GM12872 (cell line): ENCODE results near the gene PROX2.

Experiments used
- TF ChIP-seq, protein P1 (sequence below): IDR thresholded peaks from 3 replicates; pipeline ENCODE4 v1.5.1; 2011; ENCODE audit warnings: low read depth, mild to moderate bottlenecking, low read length, moderate library complexity; ENCODE audit not compliant: insufficient read depth

PROX2 gene

DNA sequence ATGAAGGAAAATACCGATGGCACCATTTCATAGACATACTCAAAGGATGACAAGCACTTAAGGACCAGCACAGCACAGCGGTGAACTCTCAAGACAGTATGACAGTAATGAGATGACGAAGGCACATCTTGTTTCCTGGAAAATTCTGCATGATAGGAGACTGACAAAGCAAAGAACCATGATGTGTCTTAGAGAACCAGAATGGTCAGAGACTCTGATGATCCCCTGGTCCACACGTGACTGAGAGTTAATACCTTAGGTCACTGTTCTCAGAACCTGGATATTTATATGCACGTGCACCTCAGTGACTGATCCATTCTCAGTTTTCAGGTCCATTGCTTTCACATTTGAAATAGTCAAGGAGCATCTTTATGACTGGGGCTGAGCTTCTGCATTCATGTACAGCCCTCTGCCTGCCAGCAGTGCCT, 35.3 kb downstream of the PROX2 start:
- TF ChIP-seq, protein P1, sequence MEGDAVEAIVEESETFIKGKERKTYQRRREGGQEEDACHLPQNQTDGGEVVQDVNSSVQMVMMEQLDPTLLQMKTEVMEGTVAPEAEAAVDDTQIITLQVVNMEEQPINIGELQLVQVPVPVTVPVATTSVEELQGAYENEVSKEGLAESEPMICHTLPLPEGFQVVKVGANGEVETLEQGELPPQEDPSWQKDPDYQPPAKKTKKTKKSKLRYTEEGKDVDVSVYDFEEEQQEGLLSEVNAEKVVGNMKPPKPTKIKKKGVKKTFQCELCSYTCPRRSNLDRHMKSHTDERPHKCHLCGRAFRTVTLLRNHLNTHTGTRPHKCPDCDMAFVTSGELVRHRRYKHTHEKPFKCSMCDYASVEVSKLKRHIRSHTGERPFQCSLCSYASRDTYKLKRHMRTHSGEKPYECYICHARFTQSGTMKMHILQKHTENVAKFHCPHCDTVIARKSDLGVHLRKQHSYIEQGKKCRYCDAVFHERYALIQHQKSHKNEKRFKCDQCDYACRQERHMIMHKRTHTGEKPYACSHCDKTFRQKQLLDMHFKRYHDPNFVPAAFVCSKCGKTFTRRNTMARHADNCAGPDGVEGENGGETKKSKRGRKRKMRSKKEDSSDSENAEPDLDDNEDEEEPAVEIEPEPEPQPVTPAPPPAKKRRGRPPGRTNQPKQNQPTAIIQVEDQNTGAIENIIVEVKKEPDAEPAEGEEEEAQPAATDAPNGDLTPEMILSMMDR: no peak

DNA sequence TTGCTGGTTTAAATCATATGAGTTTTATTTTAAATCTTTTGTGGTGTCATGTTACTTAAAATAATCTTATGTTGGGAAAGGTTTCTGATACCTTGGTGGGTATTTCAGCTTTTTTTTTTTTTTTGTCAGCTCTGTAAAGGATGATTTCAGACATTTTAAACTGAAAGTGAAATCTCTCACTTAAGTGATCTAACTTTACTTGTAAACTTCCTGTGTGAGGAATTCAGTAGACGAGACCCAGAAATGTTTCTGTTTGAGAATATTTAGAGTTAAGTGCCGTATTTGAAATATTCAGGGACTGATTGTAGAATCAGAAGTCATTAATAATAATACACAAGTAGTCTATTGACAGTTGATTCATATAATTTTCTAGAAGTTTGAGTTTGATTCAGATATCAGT, 37.8 kb downstream of the PROX2 start:
- TF ChIP-seq, protein P1: no peak

DNA sequence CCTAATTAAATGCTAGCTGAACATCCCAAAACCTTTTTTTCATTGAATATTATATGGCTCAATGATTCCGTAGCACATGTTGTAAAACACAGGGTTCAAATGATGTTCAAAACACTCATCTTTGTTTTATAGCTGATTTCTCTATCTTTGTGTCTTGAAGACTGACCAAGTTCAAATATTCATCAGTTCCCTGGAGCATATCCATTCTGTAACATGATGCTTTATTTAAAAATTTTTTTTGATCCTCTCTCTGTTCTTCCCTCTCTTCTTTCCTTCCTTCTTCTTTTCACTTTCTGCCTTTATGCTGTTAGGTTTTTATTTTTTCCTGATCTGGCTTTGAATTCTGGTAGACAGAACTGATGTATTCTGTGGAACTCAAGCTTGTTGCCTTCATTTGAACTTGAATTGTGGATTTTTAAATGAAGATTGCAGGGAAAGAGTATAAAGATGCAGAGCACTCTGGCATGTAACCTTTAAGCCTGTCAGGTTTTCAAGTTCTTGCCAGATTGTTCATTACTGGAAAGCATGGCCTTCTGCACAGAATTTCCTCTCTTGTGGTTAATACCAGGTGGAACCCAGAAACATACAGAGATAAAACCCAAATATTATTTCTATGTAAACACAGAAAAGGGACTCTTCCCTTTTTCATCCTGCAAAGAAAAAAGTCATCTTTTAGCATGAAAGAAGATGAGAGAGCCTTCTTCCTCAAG, 39.5 kb downstream of the PROX2 start:
- TF ChIP-seq, protein P1: no peak

DNA sequence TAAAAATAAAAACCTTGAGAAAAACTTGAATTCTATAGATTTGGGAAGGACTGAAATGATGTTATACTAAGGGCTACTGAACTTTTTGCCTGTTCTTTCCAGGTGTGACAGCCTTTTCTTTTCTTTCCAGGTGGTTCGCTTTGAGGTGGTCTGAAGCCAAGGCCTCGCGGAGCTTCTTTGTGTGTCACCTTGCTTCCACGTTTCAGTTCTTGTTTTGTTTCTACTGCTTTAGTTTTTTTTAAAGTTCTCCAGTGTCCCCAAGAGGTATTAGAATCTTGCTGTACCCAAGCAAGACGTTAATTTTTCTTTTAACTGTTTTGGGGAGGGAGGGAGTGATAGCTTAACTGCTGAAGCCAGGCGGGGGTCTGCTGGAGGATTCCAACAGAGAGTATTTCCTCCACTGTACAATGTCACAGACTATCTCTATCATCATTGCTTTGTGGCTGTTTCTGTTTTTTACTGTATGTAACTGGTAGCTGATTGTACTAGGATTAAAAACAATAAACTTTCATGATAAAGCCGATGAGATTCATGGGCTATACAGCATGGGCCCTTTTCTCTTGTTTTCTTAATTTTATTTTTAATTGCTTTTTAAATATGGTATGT, 40.2 kb downstream of the PROX2 start:
- TF ChIP-seq, protein P1: no peak

DNA sequence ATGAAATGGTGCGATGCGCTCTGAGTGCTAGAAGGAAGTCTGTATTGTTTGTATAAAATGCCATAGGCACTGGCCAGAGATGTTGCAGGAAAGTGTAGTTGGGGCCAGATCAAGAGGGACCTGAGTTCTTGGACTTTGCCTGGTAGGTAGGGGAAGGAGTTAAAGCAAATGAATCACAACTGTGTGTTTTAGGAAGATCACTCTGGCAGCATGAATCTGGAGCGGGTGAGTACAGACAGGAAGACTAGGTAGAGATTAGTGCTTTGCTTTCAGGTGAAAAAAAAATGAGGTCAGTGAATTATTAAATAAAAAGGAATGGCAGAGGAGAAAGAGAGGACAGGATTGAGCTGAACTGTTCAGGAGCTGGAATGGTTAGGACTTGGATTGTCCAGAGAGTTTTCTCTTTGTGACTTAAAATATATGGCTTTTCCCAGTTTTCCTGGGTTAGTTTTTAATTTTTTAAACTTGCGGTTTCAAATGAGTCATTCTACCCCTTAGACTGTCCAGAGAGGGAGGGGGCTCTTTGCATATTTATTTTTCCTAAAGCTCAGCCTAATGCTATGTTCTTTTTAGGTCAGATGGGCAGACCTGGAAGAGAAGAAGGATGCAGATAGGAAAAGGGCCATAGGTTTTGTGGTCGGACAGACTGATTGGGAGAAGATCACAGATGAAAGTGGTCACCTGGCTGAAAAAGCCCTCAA, 41.1 kb downstream of the PROX2 start:
- TF ChIP-seq, protein P1: no peak

DNA sequence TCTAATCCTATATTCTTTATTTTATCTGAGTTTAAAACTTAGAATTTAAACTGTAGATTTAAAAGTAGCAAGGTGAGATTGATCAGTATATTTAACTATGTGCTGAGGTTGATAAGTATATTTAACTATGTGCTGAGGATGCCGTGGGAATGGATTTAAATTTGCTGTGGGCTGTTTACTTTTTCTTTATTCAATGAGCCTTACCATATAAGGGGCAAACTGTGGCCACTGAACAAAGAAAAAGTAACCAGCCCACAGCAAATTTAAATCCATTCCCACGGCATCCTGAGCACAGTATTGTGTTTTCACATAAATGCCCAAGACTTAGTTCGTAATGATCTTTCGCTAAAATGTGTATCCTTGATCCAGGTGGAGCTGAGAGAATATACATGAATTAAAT, 43.1 kb downstream of the PROX2 start:
- TF ChIP-seq, protein P1: no peak

DNA sequence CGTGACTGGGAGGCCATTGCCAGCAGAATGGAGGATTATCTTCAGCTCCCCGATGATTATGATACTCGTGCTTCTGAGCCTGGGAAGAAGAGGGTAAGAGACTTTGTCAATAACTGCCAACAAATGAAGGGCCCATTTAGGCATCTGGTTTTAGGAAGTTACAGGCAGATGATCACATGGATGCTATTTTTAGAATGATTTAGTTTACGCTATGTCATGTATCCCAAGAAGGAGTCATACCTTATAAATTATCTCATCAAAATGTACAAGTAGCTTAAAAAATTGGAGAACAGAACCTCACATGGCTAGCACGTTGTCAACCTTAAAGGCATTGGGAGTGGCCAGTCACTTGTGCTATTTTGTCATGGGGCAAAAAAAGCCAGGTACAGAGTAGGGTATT, 46.7 kb downstream of the PROX2 start:
- TF ChIP-seq, protein P1: no peak
